HG02981 (cell line): ENCODE measurements around the gene PLEKHH3.
A peak's percentile ranks its signal among the peaks of the same experiment; 100 is the strongest.
"Not testable (repeated sequence)": the region's sequence is repeated elsewhere in the genome, so short reads cannot be mapped to it uniquely, and the experiment has no call there.

Experiments
- ATAC-seq: cut with Tn5 transposase; IDR thresholded peaks from one replicate; pipeline ENCODE4 v1.9.1; 2021; ENCODE audit warnings: mild to moderate bottlenecking, moderate library complexity; ENCODE audit not compliant: unreplicated experiment

Gene PLEKHH3

GRCh38 chr17:42640121-42640520 lies 36.7 kb downstream of the PLEKHH3 start:
- ATAC-seq = no peak

- no peak for ATAC-seq
Observed at GRCh38 chr17:42639525-42640113, 37.2 kb downstream of the PLEKHH3 start.

DNA sequence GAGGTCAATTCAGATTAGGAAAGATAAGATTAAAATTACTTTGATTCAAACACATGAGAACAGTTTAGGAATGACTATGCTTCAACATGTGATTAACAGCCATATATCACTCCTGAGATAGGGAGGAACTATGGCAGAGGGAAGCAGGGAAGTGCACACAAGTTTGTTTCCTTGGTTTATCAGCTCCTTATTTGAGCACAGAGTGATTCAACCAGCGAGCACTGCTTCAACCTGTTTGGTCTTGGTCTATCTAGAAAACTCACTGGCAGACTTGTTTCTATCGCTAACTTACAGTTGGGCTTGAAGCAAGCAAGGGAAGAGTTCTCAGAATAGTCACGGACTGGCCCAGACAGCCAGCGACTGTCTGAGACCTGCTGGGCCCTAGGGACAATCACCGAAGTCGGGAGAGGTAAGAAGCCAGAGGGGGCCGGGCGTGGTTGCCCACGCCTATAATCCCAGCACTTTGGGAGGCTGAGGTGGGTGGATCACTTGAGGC lies 43.8 kb downstream of the PLEKHH3 start:
- no peak for ATAC-seq

GRCh38 chr17:42629411-42630009 lies 47.3 kb downstream of the PLEKHH3 start:
- no peak for ATAC-seq

DNA sequence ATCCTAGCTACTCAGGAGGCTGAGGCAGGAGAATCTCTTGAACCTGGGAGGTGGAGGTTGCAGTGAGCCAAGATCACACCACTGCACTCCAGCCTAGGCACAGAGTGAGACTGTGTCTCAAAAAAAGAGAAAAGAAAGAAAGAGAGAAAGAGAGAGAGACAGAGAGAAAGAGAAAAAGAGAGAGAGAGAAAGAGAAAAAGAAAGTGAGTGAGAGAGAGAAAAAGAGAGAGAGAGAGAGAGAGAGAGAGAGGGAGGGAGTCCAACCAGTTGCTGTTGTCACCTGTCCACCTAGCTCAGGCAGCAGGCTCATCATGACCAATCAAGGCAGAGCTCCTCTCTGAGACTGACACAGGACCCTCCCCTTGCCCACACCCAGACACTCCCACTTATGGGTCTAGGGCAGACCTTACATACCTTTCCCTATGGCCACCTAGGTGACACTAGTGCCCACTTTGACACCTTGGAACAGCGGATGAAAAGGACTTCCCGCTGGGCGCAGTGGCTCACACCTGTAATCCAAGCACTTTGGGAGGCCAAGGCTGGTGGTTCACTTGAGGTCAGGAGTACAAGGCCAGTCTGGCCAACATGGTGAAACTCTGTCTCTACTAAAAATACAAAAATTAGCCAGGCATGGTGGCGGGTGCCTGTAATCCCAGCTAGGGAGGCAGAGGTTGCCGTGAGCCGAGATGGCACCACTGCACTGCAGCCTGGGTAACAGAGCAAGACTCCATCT lies 49.6 kb downstream of the PLEKHH3 start:
- ATAC-seq = not testable (repeated sequence)

DNA sequence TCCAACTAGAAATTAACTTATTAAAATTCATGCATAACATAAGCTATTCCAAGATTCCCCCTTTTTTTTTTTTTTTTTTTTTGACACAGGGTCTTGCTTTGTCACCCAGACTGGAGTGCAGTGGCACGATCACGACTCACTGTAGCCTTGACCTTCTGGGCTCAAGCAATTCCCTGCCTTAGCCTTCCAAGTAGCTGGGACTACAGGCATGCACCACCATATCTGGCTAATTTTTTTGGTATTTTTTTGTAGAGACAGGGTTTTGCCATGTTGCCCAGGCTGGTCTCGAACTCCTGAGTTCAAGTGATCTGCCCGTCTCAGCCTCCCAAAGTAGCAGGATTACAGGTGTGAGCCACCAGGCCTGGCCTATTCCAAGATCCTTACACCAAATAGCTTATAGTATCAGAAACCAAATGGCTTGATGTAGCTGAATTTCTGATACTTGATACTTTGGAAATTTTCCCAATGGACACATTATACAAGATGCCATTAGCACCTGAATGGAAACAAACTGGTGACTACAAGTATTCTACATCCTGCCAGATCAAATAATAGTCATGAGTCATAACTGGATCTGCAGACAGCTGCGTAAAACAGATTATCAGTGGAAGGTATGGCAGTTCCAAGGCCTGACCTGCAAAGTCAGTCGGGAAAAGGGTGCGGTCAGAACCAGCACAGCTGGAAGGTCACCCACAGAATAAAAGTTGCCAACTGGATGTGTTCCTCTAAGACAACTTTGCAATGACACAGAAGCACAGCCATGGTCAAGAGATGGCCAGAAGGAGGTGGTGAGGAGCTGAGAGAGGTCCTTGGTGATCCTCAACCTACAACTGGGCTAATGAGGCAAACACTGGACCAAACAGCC lies 52.8 kb downstream of the PLEKHH3 start:
- ATAC-seq = no peak

GRCh38 chr17:42623271-42623670 lies 53.5 kb downstream of the PLEKHH3 start:
- no peak for ATAC-seq

- ATAC-seq = not testable (repeated sequence)
Observed at GRCh38 chr17:42621987-42622386, 54.8 kb downstream of the PLEKHH3 start.

DNA sequence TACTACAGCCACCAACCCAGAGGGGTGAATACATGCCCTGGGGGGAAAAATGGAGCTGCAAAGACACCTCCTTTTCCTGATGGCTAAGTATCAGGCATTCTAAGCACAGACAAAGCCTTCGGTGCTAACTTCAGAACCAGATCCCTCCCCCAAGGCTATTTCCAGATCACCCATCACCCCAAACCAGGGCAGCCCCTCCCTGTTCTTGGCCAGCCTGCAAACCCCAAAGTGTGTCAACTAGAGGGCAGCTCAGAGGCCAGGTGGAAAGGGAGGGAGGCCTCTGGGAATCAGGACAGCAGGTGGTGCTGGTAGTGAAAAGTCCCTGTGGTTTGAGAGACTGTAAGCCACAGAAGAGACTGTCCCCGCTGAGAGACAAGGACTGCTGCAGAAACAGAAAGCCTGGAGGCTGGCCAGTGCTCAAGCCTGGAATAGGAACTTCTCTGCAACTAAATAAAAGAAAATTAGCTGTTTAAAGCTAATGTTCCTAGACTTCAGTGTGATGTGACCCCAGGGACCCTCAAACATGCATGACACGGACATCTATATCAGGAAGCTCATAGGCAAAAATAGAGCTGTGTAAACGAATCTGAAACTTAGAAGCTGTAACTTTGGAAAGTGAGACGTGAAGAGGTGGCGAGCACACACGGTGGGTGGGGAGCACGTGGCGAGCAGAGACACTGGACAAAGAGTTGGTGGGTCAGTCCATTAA lies 58.2 kb downstream of the PLEKHH3 start:
- ATAC-seq = peak; percentile 69

DNA sequence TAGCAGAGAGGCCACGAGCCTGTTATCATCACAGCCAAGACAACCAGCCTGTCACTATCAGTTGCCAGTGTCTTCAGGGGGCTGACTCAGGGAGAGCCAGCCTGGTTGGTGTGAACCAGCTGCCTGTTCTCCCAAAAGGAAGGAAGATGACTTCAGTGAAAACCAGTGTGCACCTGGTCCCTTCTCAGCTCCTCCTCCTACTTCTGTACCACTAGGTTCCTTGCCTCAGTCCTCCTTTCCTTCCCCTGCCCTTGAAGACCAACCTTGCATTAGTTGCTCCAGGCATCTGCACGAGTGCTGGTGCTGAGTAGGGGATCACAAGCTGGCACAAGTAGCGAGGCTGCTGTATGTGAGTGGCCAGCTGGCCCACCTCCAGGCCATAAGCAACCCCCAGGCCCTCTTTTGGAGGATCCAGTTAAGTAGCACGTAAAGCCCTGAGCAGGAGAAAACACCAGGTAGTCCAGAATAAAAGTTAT lies 58.8 kb downstream of the PLEKHH3 start:
- ATAC-seq = peak; percentile 17
